H9 (cell line): Measurements from ENCODE around the gene SLC23A2. TPM values are rescaled to one million over a fixed set of nuclear protein-coding genes. Genes with fewer than 3 reads are reported as not detected.

Experiments
- DNase-seq: peaks from one replicate; pipeline ENCODE4 v3.0.0-alpha.2; 2017
- H2AFZ ChIP-seq: one replicate; pipeline ENCODE4 v1.6.1; 2013; ENCODE audit warnings: mild to moderate bottlenecking, low read length, control low read depth, moderate library complexity
- H2AK5ac ChIP-seq: 2 replicates; pipeline ENCODE4 v1.6.1; 2013; ENCODE audit warnings: low read length, control low read depth, mixed read lengths; ENCODE audit not compliant: insufficient read length
- H2BK120ac ChIP-seq: one replicate; pipeline ENCODE4 v1.6.1; 2013; ENCODE audit warnings: low read depth, mild to moderate bottlenecking, low read length, control low read depth, inconsistent platforms; ENCODE audit not compliant: poor library complexity, severe bottlenecking
- H2BK12ac ChIP-seq: 2 replicates; pipeline ENCODE4 v1.6.1; 2013; ENCODE audit warnings: low read length, control low read depth, mixed read lengths, low read depth; ENCODE audit not compliant: insufficient read length
- H2BK15ac ChIP-seq: 2 replicates; pipeline ENCODE4 v1.6.1; 2013; ENCODE audit warnings: low read depth, low read length, control low read depth
- H2BK20ac ChIP-seq: one replicate; pipeline ENCODE4 v1.6.1; 2013; ENCODE audit warnings: low read depth, mild to moderate bottlenecking, low read length, control low read depth, inconsistent platforms; ENCODE audit not compliant: poor library complexity, severe bottlenecking
- H2BK5ac ChIP-seq: 2 replicates; pipeline ENCODE4 v1.6.1; 2013; ENCODE audit warnings: low read length, control low read depth, mixed read lengths; ENCODE audit not compliant: insufficient read length
- H3K14ac ChIP-seq: 2 replicates; pipeline ENCODE4 v1.6.1; 2013; ENCODE audit warnings: low read length, control low read depth; ENCODE audit not compliant: insufficient read depth
- H3K18ac ChIP-seq: 2 replicates; pipeline ENCODE4 v1.6.1; 2013; ENCODE audit warnings: low read depth, mild to moderate bottlenecking, mixed read lengths, low read length, control low read depth; ENCODE audit not compliant: insufficient read length
- H3K23ac ChIP-seq: 2 replicates; pipeline ENCODE4 v1.6.1; 2013; ENCODE audit warnings: low read length, control low read depth, mixed read lengths, low read depth; ENCODE audit not compliant: insufficient read length
- H3K23me2 ChIP-seq: 2 replicates; pipeline ENCODE4 v1.6.1; 2013; ENCODE audit warnings: low read depth, mild to moderate bottlenecking, mixed read lengths, low read length, control low read depth; ENCODE audit not compliant: insufficient read length, poor library complexity, severe bottlenecking
- H3K27ac ChIP-seq: 2 replicates; pipeline ENCODE4 v1.5.1; 2013; ENCODE audit warnings: low read length, control low read depth, mixed read lengths, low read depth; ENCODE audit not compliant: insufficient read length
- H3K27me3 ChIP-seq: 2 replicates; pipeline ENCODE4 v1.6.1; 2013; ENCODE audit warnings: low read length, control low read depth, inconsistent platforms; ENCODE audit not compliant: insufficient read depth
- H3K4ac ChIP-seq: 2 replicates; pipeline ENCODE4 v1.6.1; 2013; ENCODE audit warnings: low read depth, mild to moderate bottlenecking, control low read depth, inconsistent platforms, low read length, moderate library complexity
- H3K4me1 ChIP-seq: 2 replicates; pipeline ENCODE4 v1.6.1; 2013; ENCODE audit warnings: low read length, control low read depth, inconsistent platforms; ENCODE audit not compliant: insufficient read depth
- H3K4me2 ChIP-seq: 2 replicates; pipeline ENCODE4 v1.6.1; 2013; ENCODE audit warnings: low read length, control low read depth, mixed read lengths; ENCODE audit not compliant: insufficient read length, insufficient read depth
- H3K56ac ChIP-seq: 2 replicates; pipeline ENCODE4 v1.6.1; 2013; ENCODE audit warnings: low read depth, mild to moderate bottlenecking, mixed read lengths, low read length, control low read depth; ENCODE audit not compliant: insufficient read length
- H3K79me1 ChIP-seq: 2 replicates; pipeline ENCODE4 v1.6.1; 2013; ENCODE audit warnings: low read depth, mild to moderate bottlenecking, moderate library complexity, low read length, control low read depth, inconsistent platforms; ENCODE audit not compliant: insufficient read depth, poor library complexity, severe bottlenecking
- H3K79me2 ChIP-seq: 2 replicates; pipeline ENCODE4 v1.6.1; 2013; ENCODE audit warnings: low read length, control low read depth, inconsistent platforms; ENCODE audit not compliant: insufficient read depth
- H3K9ac ChIP-seq: 2 replicates; pipeline ENCODE4 v1.6.1; 2013; ENCODE audit warnings: low read length, control low read depth, mixed read lengths; ENCODE audit not compliant: insufficient read length; ENCODE audit errors: extremely low read depth
- H3K9me3 ChIP-seq: one replicate; pipeline ENCODE4 v1.6.1; 2013; ENCODE audit warnings: low read depth, low read length, inconsistent platforms; ENCODE audit not compliant: control insufficient read depth
- H3T11ph ChIP-seq: one replicate; pipeline ENCODE4 v1.6.1; 2013; ENCODE audit warnings: mild to moderate bottlenecking, low read length, control low read depth, inconsistent platforms
- H4K20me1 ChIP-seq: one replicate; pipeline ENCODE4 v1.6.1; 2013; ENCODE audit not compliant: control insufficient read depth, insufficient read length, insufficient read depth
- H4K5ac ChIP-seq: 2 replicates; pipeline ENCODE4 v1.6.1; 2013; ENCODE audit warnings: low read depth, mild to moderate bottlenecking, mixed read lengths, low read length, control low read depth; ENCODE audit not compliant: insufficient read length
- H4K8ac ChIP-seq: replicated peaks from 2 replicates; pipeline ENCODE4 v1.6.1; 2013; ENCODE audit warnings: low read length, control low read depth, mixed read lengths, low read depth; ENCODE audit not compliant: insufficient read length
- H4K91ac ChIP-seq: 2 replicates; pipeline ENCODE4 v1.6.1; 2013; ENCODE audit warnings: low read depth, mild to moderate bottlenecking, moderate library complexity, mixed read lengths, low read length, control low read depth; ENCODE audit not compliant: insufficient read length
- H3K27ac Mint-ChIP-seq, 3 experiments: 2 replicates in 2 of 3; 3 replicates in 1 of 3; pipeline ENCODE4 v1.8.0; 2020 to 2021; ENCODE audit warnings: mixed read lengths in 3 of 3, mild to moderate bottlenecking in 1 of 3, moderate library complexity in 1 of 3
- H3K27me3 Mint-ChIP-seq: 2 replicates; pipeline ENCODE4 v1.8.0; 2021; ENCODE audit warnings: low read depth, mild to moderate bottlenecking, moderate library complexity, mixed read lengths
- H3K36me3 Mint-ChIP-seq, 3 experiments: 2 replicates in 2 of 3; 3 replicates in 1 of 3; pipeline ENCODE4 v1.8.0; 2020 to 2021; ENCODE audit warnings: low read depth in 3 of 3, mixed read lengths in 3 of 3; ENCODE audit not compliant: insufficient read depth in 1 of 3
- H3K4me1 Mint-ChIP-seq, 2 experiments: 2 replicates each; pipeline ENCODE4 v1.8.0; 2020; ENCODE audit warnings: mixed read lengths in 2 of 2
- H3K4me3 Mint-ChIP-seq, 2 experiments: 2 replicates in 1 of 2; 3 replicates in 1 of 2; pipeline ENCODE4 v1.8.0; 2020 to 2021; ENCODE audit warnings: mild to moderate bottlenecking in 2 of 2, mixed read lengths in 2 of 2, moderate library complexity in 1 of 2
- H3K9me3 Mint-ChIP-seq, 2 experiments: 2 replicates in 1 of 2; 3 replicates in 1 of 2; pipeline ENCODE4 v1.8.0; 2020; ENCODE audit warnings: mild to moderate bottlenecking in 2 of 2, mixed read lengths in 2 of 2, moderate library complexity in 1 of 2
- CTCF ChIP-seq: fragments of 200-600 bp; sonication (generic); conservative IDR thresholded peaks from 3 replicates; pipeline ENCODE4 v1.8.0; 2021; ENCODE audit warnings: antibody characterized with exemption, mild to moderate bottlenecking
- WGBS: extraction: QIAGEN DNeasy Blood & Tissue Kit; methylation state at CpG from one replicate; pipeline ENCODE4 v1.1.7; 2013; ENCODE audit warnings: missing lambda C conversion rate, low lambda C conversion rate, mixed read lengths; ENCODE audit not compliant: insufficient read length; ENCODE audit errors: extremely low coverage; 5-methylcytosine and 5-hydroxymethylcytosine counted together
- total RNA-seq: library from RNA; stranded (reverse); gene quantifications from 2 replicates; pipeline ENCODE4 v1.2.1, GENCODE V29; 2021

SLC23A2 gene
- total RNA-seq, 1 experiment from 2014 or later, result 16.5 TPM

- Histone ChIP-seq H3K23me2 (no peaks in the 10 kb centered on the region), H3K27ac (no peak overlapping the region), H3K23ac (no peak overlapping the region), H3K79me1 (no peaks in the 10 kb centered on the region), H4K5ac (no peak overlapping the region), H3K4me1 (no peaks in the 10 kb centered on the region), H3K4me2 (no peak overlapping the region), H3K9me3 (no peaks in the 10 kb centered on the region), H2AFZ (no peak overlapping the region), H2BK120ac (no peak overlapping the region), H2BK20ac (no peak overlapping the region), H2BK12ac (no peak overlapping the region), H3K18ac (no peak overlapping the region), H3K9ac (no peak overlapping the region), H2AK5ac (no peak overlapping the region), H3K56ac (no peak overlapping the region), H3T11ph (no peak overlapping the region), H4K20me1 (no peaks in the 10 kb centered on the region), H2BK5ac (no peak overlapping the region), H3K79me2 (no peaks in the 10 kb centered on the region), H4K91ac (no peak overlapping the region), H3K14ac (no peak overlapping the region), H3K27me3 (no peaks in the 10 kb centered on the region), H4K8ac (no peak overlapping the region), H2BK15ac (no peak overlapping the region), H3K4ac (no peak overlapping the region)
- no peak for TF ChIP-seq CTCF
- no CpG with 5 or more reads among the region's 4 CpGs for WGBS
- H3K27me3 Mint-ChIP-seq, result no peaks in the 10 kb centered on the region; the same call in 1 of the 2 replicates
- no peak overlapping the region for H3K27ac Mint-ChIP-seq
- peaks cover 3 to 4% of the 10 kb centered on the region in 2 experiments; a peak in 4 of 5 replicates for H3K9me3 Mint-ChIP-seq
- no peak overlapping the region for H3K4me3 Mint-ChIP-seq
- no peak for DNase-seq
- H3K36me3 Mint-ChIP-seq, result peaks cover 22 to 29% (median 22%) of the 10 kb centered on the region in 3 experiments
- H3K4me1 Mint-ChIP-seq, result peaks cover 2 to 8% of the 10 kb centered on the region in 2 experiments; a peak in 2 of 4 replicates
Observed at GRCh38 chr20:4902788-4903187, 98.5 kb downstream of the SLC23A2 start.
